Mucosa of descending colon (tissue), 3 donors: ENCODE data around the gene SMIM9. TPM values are rescaled to one million over a fixed set of nuclear protein-coding genes. Genes with fewer than 3 reads are reported as not detected.

ENCODE experiments used
- ATAC-seq: fragments of 200-7000 bp; cut with Tn5 transposase; one replicate; pipeline ENCODE4 v1.9.1; 2020; ENCODE audit warnings: mild to moderate bottlenecking, moderate library complexity
- DNase-seq, 3 donors: peaks; one replicate each; pipeline ENCODE4 v3.0.0-alpha.2; 2020
- H3K36me3 ChIP-seq: fragments of 200-600 bp; one replicate; pipeline ENCODE4 v1.8.0; 2021; ENCODE audit warnings: low read depth, mild to moderate bottlenecking
- H3K4me1 ChIP-seq: fragments of 200-600 bp; one replicate; pipeline ENCODE4 v1.8.0; 2021; ENCODE audit warnings: low read depth, mild to moderate bottlenecking
- H3K4me3 ChIP-seq: fragments of 200-600 bp; one replicate; pipeline ENCODE4 v1.8.0; 2021; ENCODE audit warnings: mild to moderate bottlenecking
- H3K9me3 ChIP-seq: fragments of 200-600 bp; one replicate; pipeline ENCODE4 v1.8.0; 2021; ENCODE audit warnings: mild to moderate bottlenecking
- CTCF ChIP-seq: fragments of 200-600 bp; IDR thresholded peaks from one replicate; pipeline ENCODE4 v1.8.0; 2022; ENCODE audit warnings: antibody characterized with exemption, mild to moderate bottlenecking
- intact Hi-C, 2 donors: fragments of 100-400 bp; cut with DNase I in 1 of 2; cut with micrococcal nuclease in 1 of 2; formaldehyde crosslinking; loops; one replicate each; pipeline versions ENCODE4 v1.11.0 to v1.11.1; 2022; cut with DNase I, micrococcal nuclease
- total RNA-seq, 3 donors: library from RNA; stranded (reverse); fragmentation: NEBNext Ultra II Directional in 2 of 3; extraction: Animal tissue kit (Norgen Biotek cat#: 25700) in 2 of 3; gene quantifications; one replicate each; pipeline versions ENCODE4 v1.2.1 to v1.2.4, GENCODE V29; 2021 to 2023
- donor health status: DM: no; HTN: no; CAD: no; lungs with moderate emphysema.
- donor health status: DM: no; HTN: no; CAD: no.
- donor health status: DM: no; HTN: yes; CAD: no.

The SMIM9 gene
- total RNA-seq, 3 donors from 2014 or later, result not detected

GRCh38 chrX:154809939-154810665, 24.4 kb downstream of the SMIM9 start:
- no peak for DNase-seq
- intact Hi-C loops, result no loop called here
- peaks cover 4% of the 10 kb centered on the region for H3K4me1 ChIP-seq

GRCh38 chrX:154806837-154807501, 27.5 kb downstream of the SMIM9 start:
- ATAC-seq (no peak), DNase-seq (no peak)
- Histone ChIP-seq H3K4me1 (peaks cover 4% of the 10 kb centered on the region), H3K36me3 (no peaks in the 10 kb centered on the region), H3K4me3 (no peak overlapping the region), H3K9me3 (no peaks in the 10 kb centered on the region)
- intact Hi-C loops, result no loop called here
- no peak for TF ChIP-seq CTCF

More at GRCh38 chrX:154809939-154810665, 24.4 kb downstream of the SMIM9 start:
- no peaks in the 10 kb centered on the region for H3K36me3 ChIP-seq
- no peak for TF ChIP-seq CTCF
- ATAC-seq, result no peak
- H3K9me3 ChIP-seq, result no peaks in the 10 kb centered on the region
- no peak overlapping the region for H3K4me3 ChIP-seq

- ATAC-seq (peak; percentile 72), DNase-seq (no peak)
- peaks cover 8% of the 10 kb centered on the region for H3K4me1 ChIP-seq
- TF ChIP-seq CTCF, result no peak
- H3K36me3 ChIP-seq, result no peaks in the 10 kb centered on the region
- no peaks in the 10 kb centered on the region for H3K9me3 ChIP-seq
- intact Hi-C loops, result no loop called here
- H3K4me3 ChIP-seq, result no peak overlapping the region
Measured at GRCh38 chrX:154805696-154806091, 28.8 kb downstream of the SMIM9 start.

- Histone ChIP-seq H3K4me1 (peaks cover 9% of the 10 kb centered on the region), H3K4me3 (no peak within 1 kb of the TSS), H3K36me3 (no peaks in the 10 kb centered on the region), H3K9me3 (no peaks in the 10 kb centered on the region)
- TF ChIP-seq CTCF, result no peak
- DNase-seq, result peak; percentile 75 to 89 (median 86)
- ATAC-seq, result peak; percentile 98
- intact Hi-C loops, result no loop called here
Measured at GRCh38 chrX:154804957-154805695, 29.3 kb downstream of the SMIM9 start, which contains the start of gene MPP1. Gene MPP1 (minus strand): TSS chrX:154805485. CDS start chrX:154805373, 112 bp downstream.

GRCh38 chrX:154804261-154804956, 30.1 kb downstream of the SMIM9 start:
- ATAC-seq (no peak), DNase-seq (no peak)
- peaks cover 10% of the 10 kb centered on the region for H3K4me1 ChIP-seq
- no peak overlapping the region for H3K4me3 ChIP-seq
- no peaks in the 10 kb centered on the region for H3K9me3 ChIP-seq
- no peak for TF ChIP-seq CTCF
- no peaks in the 10 kb centered on the region for H3K36me3 ChIP-seq
- intact Hi-C loops, result no loop called here
